ENCODE results near the gene IER3IP1.
"Not testable (repeated sequence)": the region's sequence is repeated elsewhere in the genome, so short reads cannot be mapped to it uniquely, and the experiment has no call there.

The IER3IP1 gene

GRCh38 chr18:47158404-47158803 is 17.8 kb downstream of the IER3IP1 start:
- not testable (repeated sequence) for DNase-seq

- no peak for DNase-seq
These were observed 24.7 kb downstream of the IER3IP1 start for GRCh38 chr18:47151439-47151838.

- DNase-seq, result no peak
These were observed 25.3 kb downstream of the IER3IP1 start for GRCh38 chr18:47150824-47151366.

- DNase-seq, result peak; percentile 88
These were observed 25.9 kb downstream of the IER3IP1 start, which contains the start of gene HDHD2 for GRCh38 chr18:47150029-47150823. Gene HDHD2 (minus strand): TSS chr18:47150500. CDS start chr18:47136439, 14,061 bp downstream.

- DNase-seq, result no peak
These were observed 26.6 kb downstream of the IER3IP1 start for GRCh38 chr18:47149457-47150028.

GRCh38 chr18:47146206-47146605 is 30.0 kb downstream of the IER3IP1 start:
- DNase-seq, result no peak

GRCh38 chr18:47143899-47144485 is 32.2 kb downstream of the IER3IP1 start:
- no peak for DNase-seq

- DNase-seq, result no peak
These were observed 33.0 kb downstream of the IER3IP1 start for GRCh38 chr18:47143153-47143552.

- no peak for DNase-seq
These were observed 34.9 kb downstream of the IER3IP1 start for GRCh38 chr18:47141289-47141688.

GRCh38 chr18:47121146-47121545 is 55.0 kb downstream of the IER3IP1 start:
- no peak for DNase-seq

- peak; percentile 85 for DNase-seq
These were observed 55.7 kb downstream of the IER3IP1 start for GRCh38 chr18:47120428-47120827.

GRCh38 chr18:47118981-47119380 is 57.2 kb downstream of the IER3IP1 start:
- DNase-seq, result no peak

GRCh38 chr18:47115205-47115604 is 61.0 kb downstream of the IER3IP1 start:
- no peak for DNase-seq

GRCh38 chr18:47113796-47114540 is 62.2 kb downstream of the IER3IP1 start:
- no peak for DNase-seq

- DNase-seq, result no peak
These were observed 65.5 kb downstream of the IER3IP1 start for GRCh38 chr18:47110492-47111274.

- DNase-seq, result no peak
These were observed 66.4 kb downstream of the IER3IP1 start for GRCh38 chr18:47109720-47110119.

- DNase-seq, result no peak
These were observed 67.2 kb downstream of the IER3IP1 start for GRCh38 chr18:47108998-47109405.

GRCh38 chr18:47108373-47108772 is 67.8 kb downstream of the IER3IP1 start:
- DNase-seq, result no peak
